ENCODE data around the gene FN3K.
"Not testable (repeated sequence)": the region's sequence is repeated elsewhere in the genome, so short reads cannot be mapped to it uniquely, and the experiment has no call there.

The FN3K gene

GRCh38 chr17:82737967-82738877 lies 2.8 kb downstream of the FN3K start:
- no peak for DNase-seq (ENCODE audit: low read depth)

GRCh38 chr17:82740906-82741759 lies 5.7 kb downstream of the FN3K start:
- no peak for DNase-seq (ENCODE audit: low read depth)

DNA sequence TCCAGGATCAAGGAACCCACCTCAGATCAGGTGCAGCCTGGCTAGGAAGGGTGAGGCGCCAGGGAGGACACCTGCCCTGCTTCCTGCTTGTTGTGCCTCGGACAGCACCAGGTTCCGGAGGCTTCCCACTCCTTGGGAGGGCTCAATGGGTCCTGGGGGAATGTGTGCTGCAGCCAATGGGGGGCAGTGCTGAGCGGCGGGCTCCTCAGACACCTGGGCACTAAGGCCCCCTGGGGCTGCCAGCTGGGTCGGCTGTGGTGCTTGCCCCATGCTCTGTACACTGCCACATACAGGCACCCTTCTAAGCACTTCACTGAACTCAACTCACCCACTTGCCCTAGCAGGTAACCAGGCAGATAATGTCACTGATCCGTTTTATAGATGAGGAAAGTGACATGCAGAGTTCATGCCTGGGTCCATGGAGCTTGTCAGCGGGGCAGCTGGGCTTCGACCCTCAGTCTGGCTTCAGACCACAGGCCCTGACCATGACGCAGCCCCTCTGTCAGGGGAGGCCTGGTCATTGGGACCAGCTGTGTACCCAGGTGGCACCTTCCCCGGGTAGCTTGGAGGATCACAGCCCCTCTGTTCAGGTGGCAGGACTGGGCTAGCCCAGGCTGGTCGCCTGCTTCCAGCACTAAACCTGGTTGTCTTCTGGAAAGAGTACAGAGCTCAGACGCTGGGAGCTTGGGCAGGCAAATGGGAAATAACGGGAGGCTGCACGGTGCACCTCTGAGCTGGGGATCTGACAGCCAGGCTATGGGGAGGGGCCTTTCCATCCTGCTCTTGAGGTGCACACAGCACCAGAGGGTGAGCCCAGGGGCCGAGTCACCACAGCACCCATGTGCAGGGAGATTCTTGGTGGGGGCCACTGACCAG lies 8.2 kb downstream of the FN3K start:
- no peak for DNase-seq (ENCODE audit: low read depth)

- not testable (repeated sequence) for DNase-seq (ENCODE audit: low read depth)
Measured at GRCh38 chr17:82744736-82745135, 9.3 kb downstream of the FN3K start.

- DNase-seq (ENCODE audit: low read depth), result no peak
Measured at GRCh38 chr17:82745524-82745923, 10.1 kb downstream of the FN3K start.

DNA sequence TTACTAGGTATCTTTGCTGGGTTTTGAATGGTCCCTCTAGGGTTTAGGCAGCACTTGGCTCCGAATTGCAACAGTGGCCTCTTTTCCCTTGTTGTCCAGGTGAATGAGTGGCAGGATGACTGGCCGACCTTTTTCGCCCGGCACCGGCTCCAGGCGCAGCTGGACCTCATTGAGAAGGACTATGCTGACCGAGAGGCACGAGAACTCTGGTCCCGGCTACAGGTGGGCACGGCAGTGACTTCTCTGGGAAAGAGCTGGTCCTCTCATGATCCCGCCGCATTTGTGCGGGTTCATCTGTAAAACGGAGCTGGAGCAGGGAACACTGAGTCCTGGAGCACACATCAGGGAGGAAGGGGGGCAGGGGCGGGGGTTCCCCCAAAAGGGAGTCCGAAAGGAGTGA lies 13.3 kb downstream of the FN3K start:
- no peak for DNase-seq (ENCODE audit: low read depth)

DNA sequence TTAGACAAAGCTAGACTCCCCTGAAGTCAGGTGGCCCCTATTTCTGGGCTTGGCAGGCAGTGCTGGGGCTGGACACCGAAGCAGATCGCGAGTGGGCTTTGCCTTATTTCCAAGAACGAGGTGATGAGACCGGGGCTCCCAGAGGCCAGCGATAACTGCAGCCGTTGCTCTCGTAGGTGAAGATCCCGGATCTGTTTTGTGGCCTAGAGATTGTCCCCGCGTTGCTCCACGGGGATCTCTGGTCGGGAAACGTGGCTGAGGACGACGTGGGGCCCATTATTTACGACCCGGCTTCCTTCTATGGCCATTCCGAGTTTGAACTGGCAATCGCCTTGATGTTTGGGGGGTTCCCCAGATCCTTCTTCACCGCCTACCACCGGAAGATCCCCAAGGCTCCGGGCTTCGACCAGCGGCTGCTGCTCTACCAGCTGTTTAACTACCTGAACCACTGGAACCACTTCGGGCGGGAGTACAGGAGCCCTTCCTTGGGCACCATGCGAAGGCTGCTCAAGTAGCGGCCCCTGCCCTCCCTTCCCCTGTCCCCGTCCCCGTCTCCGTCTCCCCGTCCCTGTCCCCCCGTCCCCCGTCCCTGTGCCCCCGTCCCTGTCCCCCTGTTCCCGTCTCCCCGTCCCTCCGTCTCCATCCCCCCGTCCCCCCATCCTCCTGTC lies 15.0 kb downstream of the FN3K start:
- DNase-seq (ENCODE audit: low read depth), result no peak

DNA sequence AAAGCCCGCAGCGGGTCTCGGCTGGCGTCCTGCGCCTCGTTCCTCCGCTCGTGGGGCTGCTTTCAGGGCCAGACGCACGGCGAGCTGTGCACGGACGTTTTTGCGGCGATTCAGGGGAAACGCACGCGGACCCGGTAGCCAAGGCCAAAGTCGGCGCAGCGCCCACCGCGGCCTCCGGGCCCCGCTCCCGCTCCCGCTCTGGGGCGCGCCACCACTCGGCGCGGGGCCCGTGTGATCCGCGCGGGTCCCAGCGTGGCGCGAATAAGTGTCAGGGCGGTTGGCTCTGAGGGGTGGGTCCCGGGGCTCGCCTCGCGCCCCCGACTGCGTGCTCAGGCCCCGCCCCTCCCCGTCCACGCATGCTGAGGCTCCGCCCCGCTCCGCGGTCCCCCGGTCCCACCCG lies 15.8 kb downstream of the FN3K start:
- DNase-seq (ENCODE audit: low read depth), result no peak

DNA sequence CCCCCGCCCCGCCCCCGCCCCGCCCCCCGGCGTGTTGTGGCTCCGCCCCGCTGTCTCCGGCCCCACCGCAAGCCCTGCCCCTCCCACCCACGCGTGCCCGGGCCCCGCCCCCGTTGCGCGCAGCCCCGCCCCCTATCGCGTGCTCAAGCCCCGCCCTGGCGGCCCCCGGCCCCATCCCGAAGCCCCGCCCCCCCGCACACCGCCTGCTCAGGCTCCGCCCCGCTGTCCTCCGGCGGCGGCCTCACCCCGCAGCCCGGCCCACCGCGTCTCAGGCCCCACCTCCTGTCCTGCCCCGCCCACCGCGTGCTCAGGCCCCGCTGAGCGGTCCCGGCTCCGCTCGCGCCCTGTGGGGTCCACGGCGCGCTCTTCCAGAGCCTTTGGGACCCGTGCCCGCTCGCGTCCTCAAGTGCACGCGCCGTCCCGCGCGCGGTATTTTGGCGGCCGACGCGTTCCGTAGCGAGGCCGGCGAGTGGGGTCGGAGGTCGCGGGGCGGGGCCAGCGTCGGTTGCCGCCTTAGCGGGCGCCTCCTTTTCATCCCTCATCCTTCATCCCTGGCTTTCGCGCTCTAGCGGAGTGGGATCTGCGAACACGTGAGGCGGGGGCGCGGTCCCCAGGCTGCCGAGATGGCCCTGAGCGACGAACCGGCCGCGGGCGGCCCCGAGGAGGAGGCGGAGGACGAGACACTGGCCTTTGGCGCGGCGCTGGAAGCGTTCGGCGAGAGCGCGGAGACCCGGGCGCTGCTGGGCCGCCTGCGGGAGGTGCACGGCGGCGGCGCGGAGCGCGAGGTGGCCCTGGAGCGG lies 16.4 kb downstream of the FN3K start, which contains the start of gene TBCD:
TBCD (plus strand) TSS at position 495 of the 800 bp plus-strand sequence; CDS start at position 624, 129 bp downstream.
- DNase-seq (ENCODE audit: low read depth), result peak; percentile 89

DNA sequence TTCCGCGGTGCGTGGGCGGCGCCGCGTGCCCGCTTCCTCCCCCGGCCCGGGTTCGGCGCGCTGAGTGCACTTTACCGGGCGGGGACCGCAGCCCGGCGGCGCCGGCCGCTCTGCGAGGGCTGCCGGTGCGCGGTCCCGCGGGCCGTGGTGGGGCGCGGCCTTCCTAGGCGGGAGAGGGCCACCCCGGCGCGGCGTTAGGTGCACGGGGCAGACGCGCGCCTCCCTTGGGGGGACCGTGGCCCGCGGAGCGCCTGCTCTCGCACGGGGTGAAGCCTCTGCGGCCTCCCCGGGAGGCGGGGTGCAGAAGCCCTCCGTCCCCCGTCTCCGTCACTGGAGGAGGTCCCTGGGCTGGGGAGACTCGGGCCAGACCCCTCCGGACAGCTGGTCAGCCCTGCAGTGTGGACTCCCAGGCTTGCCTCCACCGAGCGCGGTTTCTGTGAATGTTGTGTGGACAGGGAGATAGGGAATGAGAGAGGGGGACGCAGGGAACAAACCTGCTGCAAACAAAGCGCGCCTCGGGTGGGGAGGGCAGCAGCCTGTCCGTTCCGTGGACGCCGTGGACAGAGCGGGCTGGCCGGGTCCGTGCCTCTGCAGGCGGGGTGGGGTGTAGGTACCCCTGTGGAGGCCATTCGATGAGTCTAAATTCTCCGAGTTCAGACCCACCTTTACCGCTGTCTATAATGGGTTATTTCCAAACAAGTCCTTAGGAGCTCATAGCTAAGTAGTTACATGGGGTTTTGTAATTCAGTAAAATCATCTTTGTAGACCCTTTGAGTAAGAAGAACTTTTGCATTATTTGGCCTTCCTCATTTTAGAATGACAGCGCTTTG lies 17.2 kb downstream of the FN3K start:
- DNase-seq (ENCODE audit: low read depth), result no peak

GRCh38 chr17:82753201-82753464 lies 17.7 kb downstream of the FN3K start:
- no peak for DNase-seq (ENCODE audit: low read depth)

- no peak for DNase-seq (ENCODE audit: low read depth)
Measured at GRCh38 chr17:82754297-82755208, 19.1 kb downstream of the FN3K start.

- DNase-seq (ENCODE audit: low read depth), result no peak
Measured at GRCh38 chr17:82756166-82756565, 20.8 kb downstream of the FN3K start.

DNA sequence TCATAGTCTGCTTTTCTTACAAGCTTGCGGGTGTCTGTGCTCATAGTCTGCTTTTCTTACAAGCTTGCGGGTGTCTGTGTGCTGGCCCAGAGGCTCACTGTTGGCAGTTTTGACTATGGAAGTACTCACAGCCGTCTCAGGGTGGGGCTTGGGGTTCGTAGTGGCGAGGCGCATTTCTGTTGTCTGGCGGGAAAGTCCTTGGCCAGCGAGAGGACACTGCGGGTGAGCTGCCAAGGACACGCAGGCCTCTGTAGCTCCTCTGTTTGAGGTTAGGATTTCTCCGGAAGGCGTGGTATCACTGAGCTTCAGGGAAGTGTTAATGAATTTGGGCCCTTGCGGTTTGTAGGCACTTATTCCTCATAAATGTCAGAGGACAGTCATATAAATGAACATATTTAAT lies 30.0 kb downstream of the FN3K start:
- DNase-seq (ENCODE audit: low read depth), result no peak

DNA sequence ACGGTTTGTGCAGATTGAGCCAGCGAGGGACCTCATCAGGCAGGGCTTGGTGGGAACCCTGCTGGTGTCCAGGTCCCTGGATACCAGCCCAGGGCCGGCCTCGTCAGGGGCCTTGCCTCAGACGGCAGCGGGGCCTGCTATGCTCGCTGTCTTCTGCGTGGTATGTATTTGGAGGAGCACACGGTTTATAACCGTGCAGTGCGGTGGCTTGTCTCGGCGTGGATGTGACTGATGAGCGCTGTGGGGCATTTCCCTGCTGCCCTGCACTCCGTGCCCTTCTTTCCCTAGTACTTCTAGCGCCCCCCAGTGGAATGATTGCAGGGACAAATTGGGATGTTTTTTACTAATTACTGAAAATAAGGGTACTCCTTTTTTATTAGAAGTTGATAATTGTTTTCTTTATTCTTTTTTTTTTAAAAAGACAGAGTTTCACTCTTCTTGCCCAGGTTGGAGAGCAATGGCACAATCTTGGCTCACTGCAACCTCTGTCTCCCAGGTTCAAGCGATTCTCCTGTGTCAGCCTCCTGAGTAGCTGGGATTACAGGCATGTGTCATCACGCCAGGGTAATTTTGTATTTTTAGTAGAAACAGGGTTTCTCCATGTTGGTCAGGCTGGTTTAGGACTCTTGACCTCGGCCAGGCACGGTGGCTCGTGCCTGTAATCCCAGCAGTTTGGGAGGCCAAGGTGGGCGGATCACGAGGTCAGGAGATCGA lies 31.8 kb downstream of the FN3K start:
- DNase-seq (ENCODE audit: low read depth), result no peak

DNA sequence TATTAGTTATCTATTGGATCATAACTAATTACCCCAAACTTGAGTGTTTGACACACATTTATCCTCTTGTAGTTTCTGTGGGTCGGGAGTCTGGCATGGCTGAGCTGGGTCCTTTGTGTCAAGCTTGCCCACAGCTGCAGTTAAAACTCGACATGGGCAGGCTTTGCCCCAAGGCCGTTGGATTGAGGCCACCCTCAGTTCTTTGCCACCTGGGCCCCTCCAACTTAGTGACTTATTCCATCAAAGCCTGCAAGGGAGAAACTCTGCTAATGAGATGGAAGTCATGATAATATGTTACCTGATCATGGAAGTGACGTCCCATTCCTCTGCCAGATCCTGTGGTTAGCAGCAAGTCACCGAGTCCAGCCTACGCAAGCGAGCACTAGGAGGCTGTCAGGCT lies 33.6 kb downstream of the FN3K start:
- no peak for DNase-seq (ENCODE audit: low read depth)

DNA sequence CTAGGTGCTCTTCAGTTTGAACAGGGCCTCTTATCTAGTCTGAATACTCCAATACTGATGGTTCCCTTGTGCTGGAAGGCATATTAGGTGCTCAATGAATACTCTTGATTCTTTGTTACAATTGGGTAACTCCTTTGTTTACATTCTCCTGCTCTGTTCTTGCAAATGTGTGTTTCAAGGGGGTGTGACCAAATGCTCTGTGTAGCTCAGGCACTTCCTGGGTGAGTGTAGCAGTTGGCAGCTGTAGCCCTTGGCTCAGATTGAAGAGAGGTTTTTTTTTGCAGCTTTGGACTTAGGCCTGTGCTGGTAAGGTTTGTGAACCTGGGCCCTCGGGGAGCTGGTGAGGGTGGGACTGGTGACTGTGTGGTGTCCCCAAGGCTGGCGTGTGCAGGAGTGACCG lies 36.6 kb downstream of the FN3K start:
- no peak for DNase-seq (ENCODE audit: low read depth)

DNA sequence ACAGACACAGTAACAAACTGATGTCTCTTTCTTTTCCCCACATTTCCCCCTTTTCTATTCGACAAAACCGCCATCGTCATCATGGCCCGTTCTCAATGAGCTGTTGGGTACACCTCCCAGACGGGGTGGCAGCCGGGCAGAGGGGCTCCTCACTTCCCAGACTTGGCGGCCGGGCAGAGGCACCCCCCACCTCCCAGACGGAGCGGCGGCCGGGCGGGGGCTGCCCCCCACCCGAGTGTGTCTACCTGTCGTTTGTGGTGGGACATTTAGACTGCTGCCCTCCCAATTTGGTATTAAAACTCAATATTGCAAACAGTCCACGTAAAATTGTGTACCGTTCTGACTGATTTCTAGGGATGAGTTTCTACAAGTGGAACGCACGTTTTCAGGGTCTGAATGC lies 39.0 kb downstream of the FN3K start:
- not testable (repeated sequence) for DNase-seq (ENCODE audit: low read depth)
